HepG2 (cell line): ENCODE results near the gene BPIFA2. TPM values are rescaled to one million over a fixed set of nuclear protein-coding genes. Genes with fewer than 3 reads are reported as not detected.

Experiments
- ATAC-seq: fragments of 200-7000 bp; cut with Tn5 transposase; 3 replicates; pipeline ENCODE4 v1.9.1; 2020; ENCODE audit warnings: mild to moderate bottlenecking, moderate library complexity
- BruUV-seq: library from RNA; stranded (reverse); fragments of 400-500 nt; replicated peaks from 2 replicates; lab custom pipeline; 2021; lab: Mats Ljungman, UMichigan
- CTCF ChIA-PET: fragments of 300-600 bp; formaldehyde crosslinking; extraction: SDS; loops from one replicate; lab custom pipeline; 2021; ENCODE audit warnings: low total read pairs, inconsistent platforms, low intra/inter-chr PET ratio; lab: Yijun Ruan, JAX
- POLR2A ChIA-PET: fragments of 350-600 bp; sonication (Branson Sonifier 250); formaldehyde crosslinking; loops from one replicate; lab custom pipeline; 2020; ENCODE audit warnings: antibody characterized with exemption, inconsistent platforms; lab: Yijun Ruan, JAX
- DNase-seq: peaks from one replicate; pipeline ENCODE4 v3.0.0-alpha.2; 2015; ENCODE audit warnings: low spot score
- FAIRE-seq: peaks from 3 replicates; lab custom pipeline; 2011; peaks lifted over from hg19 to GRCh38; lab: Jason Lieb, UNC
- H2AFZ ChIP-seq: one replicate; pipeline ENCODE4 v1.6.1; 2011; ENCODE audit warnings: low read length, inconsistent platforms
- H3K27ac ChIP-seq: fragments of 300-600 bp; 3 replicates; pipeline ENCODE4 v1.8.0; 2011; ENCODE audit warnings: mixed run types, mild to moderate bottlenecking, mixed read lengths, low read length, inconsistent platforms; ENCODE audit not compliant: insufficient read depth; ENCODE audit errors: extremely low read length
- H3K27me3 ChIP-seq, 2 experiments: fragments of 200-600 bp in 1 of 2; 2 replicates in 1 of 2; 3 replicates in 1 of 2; pipeline versions ENCODE4 v1.6.0 to v1.8.0; 2011; ENCODE audit warnings: low read length in 2 of 2, mild to moderate bottlenecking in 2 of 2, moderate library complexity in 2 of 2, inconsistent platforms in 1 of 2; ENCODE audit not compliant: insufficient read depth in 2 of 2, control insufficient read depth in 1 of 2
- H3K36me3 ChIP-seq, 2 experiments: fragments of 200-600 bp in 1 of 2; replicated peaks in 1 of 2; 2 replicates in 1 of 2; 3 replicates in 1 of 2; pipeline versions ENCODE4 v1.5.1 to v1.8.0; 2011; ENCODE audit warnings: low read length in 2 of 2, inconsistent platforms in 1 of 2; ENCODE audit not compliant: insufficient read depth in 2 of 2, control insufficient read depth in 1 of 2
- H3K4me1 ChIP-seq: 2 replicates; pipeline ENCODE4 v1.5.1; 2012; ENCODE audit warnings: low read length, inconsistent platforms; ENCODE audit not compliant: insufficient read depth
- H3K4me2 ChIP-seq: 2 replicates; pipeline ENCODE4 v1.6.0; 2011; ENCODE audit warnings: low read depth, low read length, inconsistent platforms
- H3K4me3 ChIP-seq, 3 experiments: fragments of 200-600 bp in 1 of 3; sonication (generic), shearing (Covaris generic) in 1 of 3; replicated peaks in 1 of 3; 2 replicates each; pipeline ENCODE4 v1.5.1; 2011 to 2016; ENCODE audit warnings: low read length in 3 of 3, inconsistent platforms in 2 of 3, low read depth in 2 of 3, mild to moderate bottlenecking in 2 of 3, control low read depth in 1 of 3, mixed read lengths in 1 of 3; ENCODE audit not compliant: insufficient read depth in 1 of 3
- H3K79me2 ChIP-seq: one replicate; pipeline ENCODE4 v1.6.1; 2011; ENCODE audit warnings: low read length, inconsistent platforms; ENCODE audit not compliant: insufficient read depth
- H3K9ac ChIP-seq: 2 replicates; pipeline ENCODE4 v1.6.0; 2011; ENCODE audit warnings: mild to moderate bottlenecking, low read depth, low read length, inconsistent platforms; ENCODE audit not compliant: insufficient read depth
- H3K9me3 ChIP-seq: 2 replicates; pipeline ENCODE4 v1.5.1; 2012; ENCODE audit warnings: mild to moderate bottlenecking, low read length
- H4K20me1 ChIP-seq: 2 replicates; pipeline ENCODE4 v1.6.0; 2011; ENCODE audit warnings: inconsistent platforms, mild to moderate bottlenecking, low read length, moderate library complexity; ENCODE audit not compliant: insufficient read depth
- UBTF ChIP-seq: sonication (generic); formaldehyde crosslinking; IDR thresholded peaks from 2 replicates; pipeline ENCODE4 v1.4.0; 2020; ENCODE audit warnings: mild to moderate bottlenecking, missing genetic modification reagents
- ZZZ3 ChIP-seq: sonication (generic); formaldehyde crosslinking; IDR thresholded peaks from 2 replicates; pipeline ENCODE4 v1.4.0; 2020; ENCODE audit warnings: missing genetic modification reagents, mild to moderate bottlenecking, borderline replicate concordance
- WGBS: methylation state at CpG from one replicate; pipeline ENCODE4 v1.1.6; 2017; ENCODE audit warnings: low lambda C conversion rate; 5-methylcytosine and 5-hydroxymethylcytosine counted together
- in situ Hi-C: cut with HindIII; loops from 2 replicates; pipeline ENCODE4 v1.10.0; 2017; ENCODE audit warnings: low pct_unique_long_range_greater_than_20kb; ENCODE audit not compliant: extremely low pct_ligation_motif_present
- intact Hi-C: fragments of 100-400 bp; cut with micrococcal nuclease; formaldehyde crosslinking; loops from one replicate; pipeline ENCODE4 v1.10.0; 2022; ENCODE audit not compliant: unreplicated experiment
- polyA plus RNA-seq, 8 experiments: library from polyadenylated mRNA; depleted of rRNA in 3 of 8; stranded (reverse) in 7 of 8; unstranded in 1 of 8; fragments of >200 nt; fragmentation: Illumina TruSeq in 4 of 8; extraction: Trizol in 4 of 8; gene quantifications; 2 replicates each; pipeline versions ENCODE4 v1.2.1 to v1.2.3, GENCODE V29; 2011 to 2016; ENCODE audit warnings: low read depth in 4 of 8, missing spikeins in 1 of 8, mixed read lengths in 1 of 8; ENCODE audit not compliant: insufficient read depth in 1 of 8
- total RNA-seq, 5 experiments: library from RNA; depleted of rRNA; stranded (reverse); fragments of >200 nt; fragmentation: Illumina TruSeq; extraction: Trizol; gene quantifications; 2 replicates each; pipeline ENCODE4 v1.2.3, GENCODE V29; 2016; ENCODE audit warnings: low read depth in 1 of 5

Gene BPIFA2
- total and polyA plus RNA-seq, 2 of the 13 experiments (the other 11 are each of a cell fraction or from before 2014, with no cell fraction given) = not detected

- ATAC-seq = no peak
- Histone ChIP-seq H3K4me2 (no peak overlapping the region), H3K27me3 (peaks cover 0 to 51% of the 10 kb centered on the region in 2 experiments; a peak in 3 of 5 replicates), H4K20me1 (no peaks in the 10 kb centered on the region; the same call in 1 of the 2 replicates), H3K4me3 (no peak overlapping the region), H3K4me1 (no peaks in the 10 kb centered on the region), H3K36me3 (no peaks in the 10 kb centered on the region), H3K9ac (no peak overlapping the region), H2AFZ (no peak overlapping the region), H3K27ac (no peak overlapping the region), H3K9me3 (no peaks in the 10 kb centered on the region), H3K79me2 (no peaks in the 10 kb centered on the region)
- no peak for TF ChIP-seq ZZZ3 (CRISPR knock-in tag)
- BruUV-seq = no TSS peak
- intact Hi-C loops = no loop called here
- in situ Hi-C loops = no loop called here
- no peak for DNase-seq
- POLR2A ChIA-PET = no interaction called here
- CTCF ChIA-PET = no interaction called here
- WGBS = 14% methylated on average over 5 of the region's 5 CpGs
- FAIRE-seq = no peak
Observed at GRCh38 chr20:33160681-33161080, 7.3 kb upstream of the BPIFA2 start.

- H3K9me3 ChIP-seq = no peaks in the 10 kb centered on the region
- TF ChIP-seq UBTF (CRISPR knock-in tag) = no peak
- no peak overlapping the region for H3K4me3 ChIP-seq
- in situ Hi-C loops (no loop called here), intact Hi-C loops (no loop called here)
- no peaks in the 10 kb centered on the region; the same call in 1 of the 2 replicates for H4K20me1 ChIP-seq
- BruUV-seq = no TSS peak
- CTCF ChIA-PET = no interaction called here
- H3K27me3 ChIP-seq = peaks cover 0 to 35% of the 10 kb centered on the region in 2 experiments; a peak in 2 of 5 replicates
- 41% methylated on average over 6 of the region's 6 CpGs for WGBS
- FAIRE-seq (no peak), DNase-seq (no peak), ATAC-seq (no peak)
- H3K27ac ChIP-seq = no peak overlapping the region
- no peak overlapping the region for H3K9ac ChIP-seq
- no peak overlapping the region for H3K4me2 ChIP-seq
- H3K4me1 ChIP-seq = no peaks in the 10 kb centered on the region
- H3K36me3 ChIP-seq = no peaks in the 10 kb centered on the region
- POLR2A ChIA-PET = no interaction called here
- H3K79me2 ChIP-seq = no peaks in the 10 kb centered on the region
- no peak overlapping the region for H2AFZ ChIP-seq
Observed at GRCh38 chr20:33162313-33162712, 5.6 kb upstream of the BPIFA2 start.
